Upper lobe of right lung (tissue), 1 donor: ENCODE measurements around the gene COL15A1. TPM values are rescaled to one million over a fixed set of nuclear protein-coding genes. Genes with fewer than 3 reads are reported as not detected.

Source experiments
- ATAC-seq: fragments of 200-7000 bp; cut with Tn5 transposase; one replicate; pipeline ENCODE4 v1.9.1; 2020; ENCODE audit warnings: mild to moderate bottlenecking, moderate library complexity
- DNase-seq: peaks from one replicate; pipeline ENCODE4 v3.0.0-alpha.2; 2020
- H3K27ac ChIP-seq: fragments of 200-600 bp; one replicate; pipeline ENCODE4 v1.8.0; 2022
- H3K27me3 ChIP-seq: fragments of 200-600 bp; one replicate; pipeline ENCODE4 v1.8.0; 2022; ENCODE audit warnings: mild to moderate bottlenecking
- H3K36me3 ChIP-seq: fragments of 200-600 bp; one replicate; pipeline ENCODE4 v1.8.0; 2022
- H3K4me1 ChIP-seq: fragments of 200-600 bp; one replicate; pipeline ENCODE4 v1.8.0; 2022
- H3K4me3 ChIP-seq: fragments of 200-600 bp; one replicate; pipeline ENCODE4 v1.8.0; 2022; ENCODE audit warnings: mild to moderate bottlenecking
- H3K9me3 ChIP-seq: fragments of 200-600 bp; one replicate; pipeline ENCODE4 v1.8.0; 2022
- CTCF ChIP-seq: fragments of 200-600 bp; IDR thresholded peaks from one replicate; pipeline ENCODE4 v1.8.0; 2022; ENCODE audit warnings: antibody characterized with exemption
- intact Hi-C: fragments of 100-400 bp; cut with DNase I; formaldehyde crosslinking; loops from one replicate; pipeline ENCODE4 v1.11.0; 2022
- total RNA-seq: library from RNA; stranded (reverse); fragmentation: NEBNext Ultra II Directional; extraction: Animal tissue kit (Norgen Biotek cat#: 25700); gene quantifications from one replicate; pipeline ENCODE4 v1.2.1, GENCODE V29; 2021
- donor health status: DM: no; HTN: yes; CAD: no; lungs with severe emphysema.

The COL15A1 gene
- total RNA-seq, 1 donor from 2014 or later: 8.0 TPM

- H3K9me3 ChIP-seq: no peaks in the 10 kb centered on the region
- no peak for TF ChIP-seq CTCF
- H3K36me3 ChIP-seq: no peaks in the 10 kb centered on the region
- no peak overlapping the region for H3K4me3 ChIP-seq
- no peaks in the 10 kb centered on the region for H3K27me3 ChIP-seq
- no peak overlapping the region for H3K27ac ChIP-seq
- H3K4me1 ChIP-seq: peaks cover 9% of the 10 kb centered on the region
- intact Hi-C loops: no loop called here
- ATAC-seq (no peak), DNase-seq (no peak)
Measured at GRCh38 chr9:98924946-98925820, 18.5 kb upstream of the COL15A1 start.

GRCh38 chr9:98925956-98926355 is 17.8 kb upstream of the COL15A1 start:
- H3K9me3 ChIP-seq: no peaks in the 10 kb centered on the region
- ATAC-seq (no peak), DNase-seq (no peak)
- intact Hi-C loops: no loop called here
- no peaks in the 10 kb centered on the region for H3K27me3 ChIP-seq
- H3K27ac ChIP-seq: no peak overlapping the region
- no peak overlapping the region for H3K4me3 ChIP-seq
- peaks cover 9% of the 10 kb centered on the region for H3K4me1 ChIP-seq
- H3K36me3 ChIP-seq: no peaks in the 10 kb centered on the region
- TF ChIP-seq CTCF: no peak

- intact Hi-C loops: no loop called here
- TF ChIP-seq CTCF: no peak
- no peaks in the 10 kb centered on the region for H3K9me3 ChIP-seq
- H3K4me1 ChIP-seq: peaks cover 7% of the 10 kb centered on the region
- no peak overlapping the region for H3K4me3 ChIP-seq
- ATAC-seq (no peak), DNase-seq (no peak)
- no peak overlapping the region for H3K27ac ChIP-seq
- no peaks in the 10 kb centered on the region for H3K27me3 ChIP-seq
- no peaks in the 10 kb centered on the region for H3K36me3 ChIP-seq
Measured at GRCh38 chr9:98927724-98928123, 16.0 kb upstream of the COL15A1 start.

GRCh38 chr9:98929071-98929470 is 14.6 kb upstream of the COL15A1 start:
- no peaks in the 10 kb centered on the region for H3K27me3 ChIP-seq
- no peaks in the 10 kb centered on the region for H3K4me1 ChIP-seq
- H3K9me3 ChIP-seq: no peaks in the 10 kb centered on the region
- ATAC-seq: no peak
- H3K36me3 ChIP-seq: no peaks in the 10 kb centered on the region
- intact Hi-C loops: no loop called here
- TF ChIP-seq CTCF: no peak
- H3K27ac ChIP-seq: no peak overlapping the region
- DNase-seq: no peak
- H3K4me3 ChIP-seq: no peak overlapping the region

- no peak overlapping the region for H3K27ac ChIP-seq
- no peaks in the 10 kb centered on the region for H3K9me3 ChIP-seq
- ATAC-seq: no peak
- no peaks in the 10 kb centered on the region for H3K4me1 ChIP-seq
- intact Hi-C loops: no loop called here
- DNase-seq: no peak
- TF ChIP-seq CTCF: no peak
- no peak overlapping the region for H3K4me3 ChIP-seq
- H3K27me3 ChIP-seq: no peaks in the 10 kb centered on the region
- H3K36me3 ChIP-seq: no peaks in the 10 kb centered on the region
Measured at GRCh38 chr9:98929895-98930341, 13.8 kb upstream of the COL15A1 start.
